GM21737 (cell line): Measurements from ENCODE around the gene SPDYC.
"Not testable (repeated sequence)": the region's sequence is repeated elsewhere in the genome, so short reads cannot be mapped to it uniquely, and the experiment has no call there.

ENCODE experiments used
- ATAC-seq: cut with Tn5 transposase; IDR thresholded peaks from one replicate; pipeline ENCODE4 v1.9.1; 2021; ENCODE audit warnings: mild to moderate bottlenecking, moderate library complexity; ENCODE audit not compliant: unreplicated experiment

SPDYC gene

DNA sequence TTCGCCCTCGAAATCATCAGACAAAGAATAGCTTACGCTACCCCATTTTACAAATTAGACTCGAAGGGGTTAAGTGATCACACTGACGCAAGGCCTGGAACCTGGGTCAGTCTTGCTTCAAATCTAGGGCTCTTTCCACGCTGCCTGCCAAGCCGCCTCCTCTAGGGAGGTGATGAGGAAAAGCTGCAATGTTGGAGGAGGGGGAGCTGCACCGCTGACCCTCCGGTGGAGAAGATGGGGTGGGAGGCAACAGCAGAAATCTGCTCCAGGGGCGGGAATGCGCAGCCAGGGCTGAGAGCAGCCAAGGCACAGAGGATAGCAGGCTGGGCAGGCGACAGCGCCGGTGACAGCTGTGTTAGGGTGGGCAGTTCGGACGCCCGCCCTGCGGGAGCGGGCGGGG is 36.3 kb upstream of the SPDYC start:
- no peak for ATAC-seq

DNA sequence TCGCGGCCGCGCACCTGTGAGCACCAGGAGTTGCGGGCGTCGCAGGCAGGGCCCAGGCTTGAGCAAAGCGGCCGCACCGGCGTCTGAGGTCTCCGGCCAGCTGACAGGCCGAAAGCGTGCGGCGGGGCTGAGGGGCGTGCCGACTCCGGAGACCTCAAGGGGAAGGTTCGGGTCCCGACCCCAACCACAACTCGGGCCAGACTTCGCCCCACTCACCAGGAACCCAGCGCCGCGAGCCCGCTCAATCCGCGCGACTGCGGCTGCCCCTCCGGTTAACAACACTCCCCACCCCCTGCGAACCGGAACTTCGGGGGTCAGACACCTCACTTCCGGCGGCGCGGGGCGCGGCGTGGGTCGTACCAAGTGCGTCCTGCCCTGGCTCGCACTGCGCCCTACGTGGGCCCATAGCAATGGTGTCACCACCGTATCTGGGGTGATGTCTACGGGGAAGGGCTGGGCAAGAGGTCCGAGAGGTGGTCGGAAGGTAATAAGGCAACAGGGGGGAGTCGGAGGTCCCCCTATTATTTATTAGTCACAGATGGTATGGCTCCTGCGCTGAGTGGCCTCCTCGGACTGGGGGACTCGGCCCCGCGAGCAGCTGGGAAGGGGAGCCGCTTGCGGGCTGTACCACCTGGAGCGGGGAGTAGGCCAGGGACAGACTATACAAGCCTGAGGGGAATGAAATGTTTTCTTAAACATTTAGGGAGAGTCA is 35.6 kb upstream of the SPDYC start, which contains the start of gene SYVN1:
Gene SYVN1 (minus strand): TSS at position 280 of the 712 bp plus-strand sequence. CDS start 918 bp downstream, outside the sequence.
- peak; percentile 50 for ATAC-seq

DNA sequence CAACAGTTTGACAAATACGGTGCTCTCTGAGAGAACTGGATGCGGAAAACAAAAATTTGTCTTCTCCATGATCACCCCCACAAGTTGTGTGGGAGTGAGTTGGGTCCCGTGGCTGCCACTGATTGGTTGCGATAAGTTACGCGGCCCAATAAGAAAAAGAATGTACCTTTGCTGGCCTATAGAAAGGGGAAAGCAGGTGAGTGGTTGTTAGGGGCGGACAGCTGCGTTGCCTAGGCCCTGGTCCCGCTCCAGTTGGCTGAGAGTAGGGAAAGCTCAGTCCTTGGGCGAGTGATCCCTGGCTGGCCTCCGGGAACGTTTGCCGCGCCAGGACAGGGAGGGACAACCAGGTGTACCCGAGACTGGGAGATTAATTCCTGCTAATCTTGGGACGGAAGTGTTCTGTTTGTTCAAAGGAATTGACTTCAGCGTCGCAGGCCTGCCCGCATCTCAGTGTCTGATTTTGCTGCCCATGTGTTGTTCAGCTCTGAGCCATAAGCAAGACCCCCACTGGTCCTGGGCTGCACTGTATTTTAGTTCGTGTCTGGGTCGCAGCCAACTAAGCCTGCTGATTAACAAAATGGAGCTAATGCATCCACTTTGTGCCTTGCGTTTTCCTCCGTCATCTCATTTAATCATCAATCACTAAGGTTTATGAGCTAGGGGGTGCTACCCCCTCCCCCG is 34.9 kb upstream of the SPDYC start:
- peak; percentile 60 for ATAC-seq

DNA sequence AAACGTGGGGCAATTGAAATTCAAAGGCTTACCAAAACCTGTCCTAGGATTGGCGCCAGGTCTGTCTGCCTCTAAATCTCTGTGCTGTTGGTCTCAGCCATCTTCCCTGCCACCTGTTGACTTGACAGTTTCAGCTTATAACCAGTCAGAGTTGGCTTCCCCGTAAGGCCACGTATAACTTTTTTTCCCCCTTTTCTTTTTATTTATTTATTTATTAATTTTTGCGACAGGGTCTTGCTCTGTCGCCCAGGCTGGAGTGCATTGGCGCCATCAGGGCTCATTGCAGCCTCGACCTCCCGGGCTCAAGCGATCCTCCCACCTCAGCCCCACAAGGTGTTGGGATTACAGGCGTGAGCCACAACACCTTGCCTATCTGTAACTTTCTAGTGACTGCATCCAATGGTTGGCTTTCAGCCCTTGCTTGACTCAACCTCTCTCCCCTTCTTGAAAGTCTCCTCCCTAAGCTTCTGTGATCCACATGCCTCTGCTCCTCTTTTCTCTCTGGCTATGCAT is 34.3 kb upstream of the SPDYC start:
- ATAC-seq: no peak

DNA sequence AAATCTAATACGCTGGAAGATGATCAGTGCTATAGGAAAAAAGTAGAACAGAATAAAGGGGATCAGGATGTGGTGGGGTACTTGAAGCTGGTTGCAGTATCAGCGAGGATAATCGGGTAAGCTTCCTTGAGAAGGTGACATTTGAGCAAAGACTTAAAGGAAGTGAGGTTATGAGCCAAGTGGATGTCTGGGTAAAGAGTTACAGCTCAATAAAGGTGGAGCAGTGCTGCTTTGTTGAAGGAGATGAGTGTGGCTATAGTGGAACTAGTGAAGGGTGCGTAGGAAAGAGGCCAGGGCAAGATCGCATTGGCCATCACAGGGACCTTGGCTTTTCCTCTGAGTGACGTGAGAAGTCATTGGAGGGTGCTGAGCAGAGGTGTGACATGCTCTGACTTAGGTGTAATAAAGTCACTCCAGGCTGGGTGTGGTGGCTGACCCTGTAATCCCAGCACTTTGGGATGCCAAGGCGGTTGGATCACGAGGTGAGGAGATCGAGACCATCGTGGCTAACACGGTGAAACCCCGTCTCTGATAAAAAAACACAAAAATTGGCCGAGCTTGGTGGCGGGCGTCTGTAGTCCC is 33.4 kb upstream of the SPDYC start:
- ATAC-seq: no peak

- no peak for ATAC-seq
Observed at GRCh38 chr11:65141896-65142494, 28.0 kb upstream of the SPDYC start.

DNA sequence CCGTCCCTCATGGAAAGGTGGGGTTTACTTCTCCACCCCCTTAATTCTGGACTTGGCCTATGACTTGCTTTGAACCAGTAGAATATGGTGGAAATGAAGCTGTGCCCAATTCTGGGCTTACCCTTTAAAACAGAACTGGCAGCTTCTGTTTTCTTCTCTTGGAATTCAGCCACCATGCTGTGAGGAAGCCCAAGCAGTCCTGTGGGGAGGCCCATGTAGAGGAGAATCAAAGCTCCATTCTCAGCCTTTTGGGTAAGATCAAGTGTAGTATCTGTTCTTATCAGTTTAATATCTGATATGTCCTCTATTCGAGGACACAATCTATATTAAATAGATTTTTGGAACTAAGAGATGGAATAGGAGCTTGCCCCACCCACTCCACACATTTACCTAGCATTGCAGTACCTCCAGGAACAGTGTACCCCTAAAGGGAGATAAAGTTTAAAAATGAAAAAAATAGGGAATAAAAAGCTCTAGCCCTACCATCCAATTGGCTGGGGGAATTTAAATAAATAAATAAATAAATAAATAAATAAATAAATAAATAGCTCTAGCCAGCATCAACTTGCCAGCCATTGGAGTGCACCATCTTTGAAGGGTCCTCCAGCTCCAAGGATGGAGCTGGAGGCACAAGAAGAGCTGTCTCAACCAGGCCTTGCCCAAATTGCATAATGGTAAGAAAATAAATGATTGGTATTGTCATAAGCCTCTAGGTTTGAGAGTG is 22.5 kb upstream of the SPDYC start:
- ATAC-seq: no peak

DNA sequence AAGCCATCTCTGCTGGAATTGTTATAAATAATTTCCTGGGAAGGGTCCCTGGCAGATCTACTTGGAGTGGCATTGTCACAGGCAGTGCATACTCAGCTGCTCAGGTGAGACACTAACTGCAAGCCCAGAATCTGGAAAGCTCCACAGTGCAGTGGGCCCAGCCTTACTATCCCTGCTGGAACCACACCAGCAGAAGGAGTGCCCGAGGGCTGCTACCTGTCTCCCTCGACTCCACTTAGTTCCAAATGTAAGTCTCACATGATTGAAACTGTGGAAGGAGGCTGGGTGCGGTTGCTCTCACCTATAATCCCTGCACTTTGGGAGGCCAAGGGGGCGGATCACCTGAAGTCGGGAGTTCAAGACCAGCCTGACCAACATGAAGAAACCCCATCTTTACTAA is 21.4 kb upstream of the SPDYC start:
- no peak for ATAC-seq

GRCh38 chr11:65150131-65150508 is 19.9 kb upstream of the SPDYC start:
- not testable (repeated sequence) for ATAC-seq

DNA sequence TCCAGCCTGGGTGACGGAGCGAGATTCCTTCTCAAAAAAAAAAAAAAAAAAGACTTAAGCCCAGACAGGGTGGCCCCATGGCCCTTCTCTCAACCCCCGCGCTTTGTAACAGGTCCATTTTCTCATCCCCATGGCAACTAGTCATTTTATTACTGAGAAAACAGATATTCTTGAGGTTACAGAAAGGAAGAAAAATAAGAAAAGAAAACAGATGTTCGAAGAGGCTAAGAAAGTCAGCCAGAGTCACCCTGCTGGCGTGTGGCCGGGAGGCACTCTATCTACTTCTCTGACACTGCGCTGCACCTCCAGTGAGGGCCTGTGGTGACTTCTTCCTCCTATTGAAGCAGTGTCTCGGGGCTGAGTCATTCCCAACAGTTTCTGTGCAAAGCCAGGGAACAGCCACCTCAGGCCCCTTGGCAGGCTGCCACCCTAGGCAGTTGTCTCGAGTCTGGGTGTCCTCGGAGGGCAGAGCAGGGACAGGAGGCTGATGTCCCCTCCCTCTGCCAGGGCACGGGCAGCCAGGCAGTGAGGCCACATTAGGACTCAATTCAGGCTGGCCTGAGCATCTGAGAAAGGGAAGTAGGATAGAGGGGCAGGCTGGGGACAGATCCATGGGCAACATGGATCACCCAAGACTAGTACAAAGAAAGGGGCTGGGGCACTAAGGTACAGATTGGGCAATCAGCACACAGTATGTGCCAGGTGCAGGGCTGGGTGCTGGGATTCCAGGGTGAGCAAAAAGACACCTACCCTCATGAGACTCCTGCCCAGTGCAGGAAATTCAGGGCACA is 19.3 kb upstream of the SPDYC start:
- no peak for ATAC-seq

GRCh38 chr11:65151331-65151899 is 18.6 kb upstream of the SPDYC start:
- no peak for ATAC-seq

DNA sequence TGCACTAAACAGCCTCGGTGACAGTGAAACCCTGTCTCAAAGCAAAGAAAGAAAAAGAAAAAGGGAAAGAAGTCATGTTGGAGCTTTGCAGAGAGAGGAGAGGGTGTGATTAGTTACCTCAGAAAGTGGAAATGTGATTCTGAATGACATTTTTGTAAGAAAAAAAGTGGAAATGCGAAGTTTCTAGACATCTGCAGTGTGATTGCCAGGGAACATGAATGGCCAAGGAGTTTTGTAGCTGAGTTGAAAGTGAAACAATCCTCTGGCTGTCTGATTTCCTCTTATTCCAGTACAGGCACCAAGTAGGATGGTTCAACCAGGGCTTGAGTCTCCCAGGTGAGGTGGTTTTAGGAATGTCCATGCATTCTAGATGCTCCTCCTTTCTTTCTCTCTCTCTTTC is 17.9 kb upstream of the SPDYC start:
- ATAC-seq: no peak

GRCh38 chr11:65156256-65156655 is 13.8 kb upstream of the SPDYC start:
- no peak for ATAC-seq

- ATAC-seq: no peak
Observed at GRCh38 chr11:65156926-65157325, 13.1 kb upstream of the SPDYC start.

GRCh38 chr11:65157336-65157735 is 12.7 kb upstream of the SPDYC start:
- ATAC-seq: no peak

GRCh38 chr11:65159012-65159411 is 11.0 kb upstream of the SPDYC start:
- ATAC-seq: peak; percentile 60

- no peak for ATAC-seq
Observed at GRCh38 chr11:65160643-65161042, 9.4 kb upstream of the SPDYC start.

DNA sequence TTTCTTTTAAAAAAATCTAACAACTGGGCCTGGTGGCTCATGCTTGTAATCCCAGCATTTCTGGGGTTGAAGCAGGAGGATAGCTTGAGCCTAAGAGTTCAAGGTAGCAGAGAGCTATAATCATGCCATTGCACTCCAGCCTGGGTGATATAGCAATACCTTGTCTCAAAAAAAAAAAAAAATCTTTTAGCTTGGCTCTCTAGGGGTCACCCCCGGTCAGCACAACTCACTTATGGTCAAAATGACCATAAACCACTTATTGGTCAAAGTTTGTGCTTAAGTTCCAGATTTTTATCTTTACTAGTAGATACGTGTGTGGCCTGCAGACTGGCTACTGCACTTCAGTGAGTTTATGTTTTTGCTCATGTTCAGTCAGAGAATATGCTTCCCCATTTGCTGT is 6.3 kb upstream of the SPDYC start:
- no peak for ATAC-seq

DNA sequence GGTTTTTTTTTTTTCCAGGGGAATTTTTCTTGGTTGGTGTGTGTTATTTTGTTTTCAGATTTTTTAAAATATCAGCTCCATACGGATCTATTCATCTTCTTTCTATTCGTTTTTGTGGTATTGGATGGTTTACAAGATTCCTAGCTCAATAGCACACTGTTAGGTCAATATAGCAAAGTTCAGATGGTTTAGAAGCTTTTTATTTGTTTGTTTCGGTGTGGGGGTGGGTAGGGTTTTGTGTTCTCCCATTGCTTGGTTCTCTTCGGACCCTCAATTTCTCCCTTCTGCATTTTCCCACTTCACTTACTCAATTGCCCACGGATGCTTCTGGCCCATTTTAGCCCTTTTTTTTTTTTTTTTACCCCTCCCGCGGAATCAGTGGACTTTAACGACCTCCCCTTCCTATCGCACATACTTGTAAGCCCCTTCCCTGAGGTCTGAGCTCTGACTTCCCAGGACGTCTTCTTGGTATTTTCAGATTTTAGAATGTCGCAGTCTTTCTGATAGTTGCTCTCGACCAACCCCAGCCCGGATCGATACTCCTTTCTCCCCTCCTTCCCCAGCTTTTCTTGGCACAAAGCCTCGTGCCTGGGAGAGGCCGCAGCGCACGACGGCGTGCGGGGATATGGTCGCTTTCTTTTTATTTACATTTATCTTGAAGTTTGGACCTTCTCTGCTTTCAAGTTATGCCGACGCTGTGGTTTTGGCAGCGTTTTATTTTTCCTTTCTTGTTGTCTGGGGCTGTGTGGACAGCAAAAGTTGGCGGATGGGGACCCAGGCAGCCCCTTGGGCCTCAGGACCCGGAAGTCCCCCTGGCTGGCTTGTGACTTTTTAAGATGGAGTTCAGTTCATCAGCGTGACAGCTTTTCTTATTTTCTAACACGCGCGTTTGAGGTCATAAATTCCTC is 4.4 kb upstream of the SPDYC start:
- ATAC-seq: no peak
